HCT116 (cell line): Measurements from ENCODE around the gene PYCR2. TPM values are rescaled to one million over a fixed set of nuclear protein-coding genes. Genes with fewer than 3 reads are reported as not detected.

ENCODE experiments used
- ATAC-seq: fragments of 200-7000 bp; cut with Tn5 transposase; 2 replicates; pipeline ENCODE4 v1.9.1; 2020; ENCODE audit warnings: mild to moderate bottlenecking, moderate library complexity
- BruUV-seq: library from RNA; stranded (reverse); fragments of 400-500 nt; replicated peaks from 2 replicates; lab custom pipeline; 2021; lab: Mats Ljungman, UMichigan
- CTCF ChIA-PET: fragments of 300-600 bp; sonication (Branson Sonifier 250); formaldehyde crosslinking; loops from one replicate; lab custom pipeline; 2021; ENCODE audit warnings: antibody characterized with exemption; lab: Charles Lee
- POLR2A ChIA-PET: fragments of 300-600, 350-600 bp; sonication (Branson Sonifier 250); formaldehyde crosslinking; loops from one replicate; lab custom pipeline; 2021; ENCODE audit warnings: antibody characterized with exemption; lab: Charles Lee
- RAD21 ChIA-PET, 2 experiments: fragments of 300-600 bp; sonication (Branson Sonifier 250); formaldehyde crosslinking; loops; one replicate each; lab custom pipeline; 2023; ENCODE audit warnings: low total read pairs in 2 of 2; ENCODE audit not compliant: uncharacterized antibody in 2 of 2, unreplicated experiment in 2 of 2, low non-redundant PET in 1 of 2; lab: Charles Lee
- DNase-seq: peaks from one replicate; pipeline ENCODE4 v3.0.0-alpha.2; 2010; ENCODE audit warnings: low read depth, low spot score
- H2AFZ ChIP-seq: fragments of 200-600 bp; shearing (Covaris generic), sonication (generic); 2 replicates; pipeline ENCODE4 v1.6.1; 2017; ENCODE audit warnings: low read depth, mixed run types, mixed read lengths, antibody characterized with exemption, low read length; ENCODE audit not compliant: poor library complexity, severe bottlenecking
- H3K27ac ChIP-seq: 2 replicates; pipeline ENCODE4 v1.5.1; 2012; ENCODE audit warnings: low read depth, low read length
- H3K27me3 ChIP-seq: fragments of 200-600 bp; sonication (generic); 2 replicates; pipeline ENCODE4 v1.6.1; 2016; ENCODE audit warnings: mixed run types, low read length, mixed read lengths; ENCODE audit not compliant: insufficient read depth
- H3K36me3 ChIP-seq, 2 experiments: fragments of 200-500 bp in 1 of 2; fragments of 200-600 bp in 1 of 2; sonication (Bioruptor generic) in 1 of 2; sonication (generic) in 1 of 2; 2 replicates each; pipeline versions ENCODE4 v1.5.1 to v1.6.1; 2014 to 2016; ENCODE audit warnings: low read length in 2 of 2, inconsistent platforms in 1 of 2, mixed read lengths in 1 of 2, mixed run types in 1 of 2; ENCODE audit not compliant: insufficient read depth in 2 of 2, control insufficient read depth in 1 of 2
- H3K4me1 ChIP-seq, 2 experiments: fragments of 200-600 bp in 1 of 2; sonication (generic) in 1 of 2; 2 replicates each; pipeline versions ENCODE4 v1.5.1 to v1.6.1; 2012 to 2017; ENCODE audit warnings: low read length in 2 of 2, inconsistent platforms in 1 of 2, mild to moderate bottlenecking in 1 of 2, mixed read lengths in 1 of 2, mixed run types in 1 of 2, moderate library complexity in 1 of 2; ENCODE audit not compliant: insufficient read depth in 2 of 2, control insufficient read depth in 1 of 2
- H3K4me2 ChIP-seq: fragments of 200-600 bp; sonication (generic); 2 replicates; pipeline ENCODE4 v1.6.1; 2017; ENCODE audit warnings: mixed run types, low read length, mixed read lengths
- H3K4me3 ChIP-seq, 2 experiments: fragments of 200-600 bp in 1 of 2; sonication (generic) in 1 of 2; replicated peaks in 1 of 2; 2 replicates each; pipeline ENCODE4 v1.5.1; 2011 to 2016; ENCODE audit warnings: low read length in 2 of 2, control low read depth in 1 of 2, low read depth in 1 of 2, mild to moderate bottlenecking in 1 of 2, mixed read lengths in 1 of 2, mixed run types in 1 of 2
- H3K79me2 ChIP-seq: fragments of 200-600 bp; sonication (generic); 2 replicates; pipeline ENCODE4 v1.6.1; 2017; ENCODE audit warnings: mild to moderate bottlenecking, mixed run types, low read length, moderate library complexity, mixed read lengths; ENCODE audit not compliant: insufficient read depth
- H3K9ac ChIP-seq: fragments of 200-600 bp; sonication (generic); 2 replicates; pipeline ENCODE4 v1.6.1; 2016; ENCODE audit warnings: low read length, mixed read lengths
- H3K9me2 ChIP-seq: fragments of 200-600 bp; sonication (generic), shearing (Covaris generic); 2 replicates; pipeline ENCODE4 v1.6.1; 2017; ENCODE audit warnings: mixed run types, mild to moderate bottlenecking, moderate library complexity; ENCODE audit not compliant: insufficient read depth
- H3K9me3 ChIP-seq, 2 experiments: fragments of 200-500 bp in 1 of 2; fragments of 200-600 bp in 1 of 2; sonication (Bioruptor generic) in 1 of 2; sonication (generic) in 1 of 2; 2 replicates each; pipeline ENCODE4 v1.6.1; 2014 to 2017; ENCODE audit warnings: low read length in 2 of 2, mixed read lengths in 2 of 2, inconsistent platforms in 1 of 2, low read depth in 1 of 2, mild to moderate bottlenecking in 1 of 2, mixed run types in 1 of 2, moderate library complexity in 1 of 2; ENCODE audit not compliant: control insufficient read depth in 1 of 2, insufficient read depth in 1 of 2
- H4K20me1 ChIP-seq: fragments of 200-600 bp; sonication (generic), shearing (Covaris generic); 2 replicates; pipeline ENCODE4 v1.6.1; 2017; ENCODE audit warnings: mixed run types, mild to moderate bottlenecking, moderate library complexity; ENCODE audit not compliant: insufficient read depth
- CBX3 ChIP-seq: IDR thresholded peaks from 2 replicates; pipeline ENCODE4 v1.6.1; 2012; ENCODE audit warnings: low read depth
- ELF1 ChIP-seq: IDR thresholded peaks from 2 replicates; pipeline ENCODE4 v1.6.1; 2012; ENCODE audit warnings: low read depth, borderline replicate concordance
- EZH2 ChIP-seq: fragments of 200-600 bp; sonication (generic); IDR thresholded peaks from 2 replicates; pipeline ENCODE4 v1.6.1; 2017; ENCODE audit warnings: antibody characterized with exemption, mixed run types
- EZH2phosphoT487 ChIP-seq: fragments of 200-600 bp; IDR thresholded peaks from 2 replicates; pipeline ENCODE4 v1.6.1; 2018; ENCODE audit warnings: antibody characterized with exemption, borderline replicate concordance
- JUND ChIP-seq: IDR thresholded peaks from 2 replicates; pipeline ENCODE4 v1.6.1; 2012
- SRF ChIP-seq: IDR thresholded peaks from 2 replicates; pipeline ENCODE4 v1.6.1; 2012; ENCODE audit warnings: low read depth
- TCF7L2 ChIP-seq: IDR thresholded peaks from 2 replicates; pipeline ENCODE4 v1.7.0; 2011; ENCODE audit warnings: borderline replicate concordance, inconsistent platforms; ENCODE audit not compliant: insufficient read depth, insufficient read length; ENCODE audit errors: extremely low read depth
- ZNF274 ChIP-seq: fragments of 200-500 bp; sonication (Bioruptor generic); IDR thresholded peaks from 2 replicates; pipeline ENCODE4 v1.6.1; 2014; ENCODE audit warnings: mild to moderate bottlenecking, low read depth, low read length, inconsistent platforms
- intact Hi-C: fragments of 100-400 bp; cut with micrococcal nuclease; formaldehyde crosslinking; loops from 2 replicates; pipeline ENCODE4 v1.10.0; 2022
- total RNA-seq: library from RNA; stranded (reverse); gene quantifications from one replicate; pipeline ENCODE4 v1.2.1, GENCODE V29; 2021; ENCODE audit not compliant: unreplicated experiment
- TF ChIP-seq, protein P1 (sequence below): IDR thresholded peaks from 2 replicates; pipeline ENCODE4 v1.6.1; 2012; ENCODE audit warnings: low read depth

PYCR2 gene
- total RNA-seq, 1 experiment from 2014 or later, result 107 TPM

DNA sequence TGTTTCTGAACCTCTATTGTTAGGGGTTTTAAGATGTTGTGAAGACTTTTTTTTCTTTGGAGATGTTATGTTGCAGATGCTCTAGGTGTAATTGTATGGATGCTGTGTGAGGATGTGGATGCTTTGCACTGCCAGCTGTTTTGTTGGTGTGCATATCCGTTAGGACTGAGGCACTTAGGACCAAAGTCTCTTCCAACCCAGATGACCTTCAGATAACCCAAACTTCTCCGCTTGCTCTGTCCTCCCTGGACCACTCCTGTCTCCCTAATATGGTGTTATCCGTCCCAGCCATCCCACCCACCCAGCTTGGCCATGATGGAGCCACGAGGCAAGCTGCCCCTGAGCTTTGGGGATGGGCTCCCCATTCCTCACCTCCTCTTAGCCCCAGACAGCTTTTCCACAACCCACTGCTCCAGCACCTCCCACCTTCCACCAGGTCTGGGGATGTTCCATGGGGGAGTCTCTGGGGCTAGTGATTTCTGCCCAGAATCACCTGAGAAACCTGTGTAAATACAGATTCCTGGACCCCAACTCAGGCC is 22.1 kb upstream of the PYCR2 start:
- no peak overlapping the region for H3K9ac ChIP-seq
- H2AFZ ChIP-seq, result no peak overlapping the region
- H3K4me3 ChIP-seq, result no peak overlapping the region
- no peak overlapping the region for H3K4me2 ChIP-seq
- ChIA-PET POLR2A (no interaction called here), RAD21 (no interaction called here), CTCF (no interaction called here)
- H3K4me1 ChIP-seq, result peaks cover 2% of the 10 kb centered on the region in 2 experiments; a peak in 1 of 4 replicates
- DNase-seq, result no peak
- intact Hi-C loops, result no loop called here
- H3K27me3 ChIP-seq, result no peaks in the 10 kb centered on the region
- H3K36me3 ChIP-seq, result no peaks in the 10 kb centered on the region
- TF ChIP-seq JUND (no peak), ELF1 (no peak), ZNF274 (no peak), EZH2phosphoT487 (no peak), TCF7L2 (no peak), SRF (no peak), CBX3 (no peak), EZH2 (no peak)
- TF ChIP-seq, protein P1, sequence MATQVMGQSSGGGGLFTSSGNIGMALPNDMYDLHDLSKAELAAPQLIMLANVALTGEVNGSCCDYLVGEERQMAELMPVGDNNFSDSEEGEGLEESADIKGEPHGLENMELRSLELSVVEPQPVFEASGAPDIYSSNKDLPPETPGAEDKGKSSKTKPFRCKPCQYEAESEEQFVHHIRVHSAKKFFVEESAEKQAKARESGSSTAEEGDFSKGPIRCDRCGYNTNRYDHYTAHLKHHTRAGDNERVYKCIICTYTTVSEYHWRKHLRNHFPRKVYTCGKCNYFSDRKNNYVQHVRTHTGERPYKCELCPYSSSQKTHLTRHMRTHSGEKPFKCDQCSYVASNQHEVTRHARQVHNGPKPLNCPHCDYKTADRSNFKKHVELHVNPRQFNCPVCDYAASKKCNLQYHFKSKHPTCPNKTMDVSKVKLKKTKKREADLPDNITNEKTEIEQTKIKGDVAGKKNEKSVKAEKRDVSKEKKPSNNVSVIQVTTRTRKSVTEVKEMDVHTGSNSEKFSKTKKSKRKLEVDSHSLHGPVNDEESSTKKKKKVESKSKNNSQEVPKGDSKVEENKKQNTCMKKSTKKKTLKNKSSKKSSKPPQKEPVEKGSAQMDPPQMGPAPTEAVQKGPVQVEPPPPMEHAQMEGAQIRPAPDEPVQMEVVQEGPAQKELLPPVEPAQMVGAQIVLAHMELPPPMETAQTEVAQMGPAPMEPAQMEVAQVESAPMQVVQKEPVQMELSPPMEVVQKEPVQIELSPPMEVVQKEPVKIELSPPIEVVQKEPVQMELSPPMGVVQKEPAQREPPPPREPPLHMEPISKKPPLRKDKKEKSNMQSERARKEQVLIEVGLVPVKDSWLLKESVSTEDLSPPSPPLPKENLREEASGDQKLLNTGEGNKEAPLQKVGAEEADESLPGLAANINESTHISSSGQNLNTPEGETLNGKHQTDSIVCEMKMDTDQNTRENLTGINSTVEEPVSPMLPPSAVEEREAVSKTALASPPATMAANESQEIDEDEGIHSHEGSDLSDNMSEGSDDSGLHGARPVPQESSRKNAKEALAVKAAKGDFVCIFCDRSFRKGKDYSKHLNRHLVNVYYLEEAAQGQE, result no peak
- no peaks in the 10 kb centered on the region for H3K79me2 ChIP-seq
- no peak for ATAC-seq
- no peak overlapping the region for H3K27ac ChIP-seq
- no TSS peak for BruUV-seq
- H3K9me2 ChIP-seq, result no peaks in the 10 kb centered on the region
- no peaks in the 10 kb centered on the region for H3K9me3 ChIP-seq
- H4K20me1 ChIP-seq, result no peaks in the 10 kb centered on the region
